ENCODE data around the gene CCL27. TPM values are rescaled to one million over a fixed set of nuclear protein-coding genes. Genes with fewer than 3 reads are reported as not detected.

The CCL27 gene
- total RNA-seq, 1 experiment from 2014 or later: not detected

GRCh38 chr9:34627716-34628655 is 34.5 kb downstream of the CCL27 start:
- no peak for DNase-seq (ENCODE audit: low read depth)

GRCh38 chr9:34625186-34625486 is 37.3 kb downstream of the CCL27 start:
- no peak for DNase-seq (ENCODE audit: low read depth)

GRCh38 chr9:34624475-34625185 is 37.8 kb downstream of the CCL27 start:
- DNase-seq (ENCODE audit: low read depth): no peak

- DNase-seq (ENCODE audit: low read depth): no peak
Observed at GRCh38 chr9:34623374-34624235, 38.9 kb downstream of the CCL27 start.

GRCh38 chr9:34620061-34620994 is 42.1 kb downstream of the CCL27 start, which contains the start of gene DCTN3:
Gene DCTN3, minus strand, starts transcription at chr9:34620495. Its CDS starts 31 bp downstream, at chr9:34620464.
- peak; percentile 93 for DNase-seq (ENCODE audit: low read depth)

- DNase-seq (ENCODE audit: low read depth): no peak
Observed at GRCh38 chr9:34615132-34615531, 47.3 kb downstream of the CCL27 start.

- DNase-seq (ENCODE audit: low read depth): peak; percentile 72
Observed at GRCh38 chr9:34612788-34613390, 49.6 kb downstream of the CCL27 start.

Other genes starting within 250 kb of the CCL27 start
- gene FAM219A, start 204.1 kb downstream of the CCL27 start, total RNA-seq (2014; rRNA removed; shearing (Covaris generic)): 10.7 and 11.2 TPM in 2 replicates
- gene DNAI1, start 203.9 kb downstream of the CCL27 start, total RNA-seq (2014; rRNA removed; shearing (Covaris generic)): not detected in 2 replicates
- 0.29 and 0.48 TPM in 2 replicates for gene ENHO, start 139.7 kb downstream of the CCL27 start, total RNA-seq (2014; rRNA removed; shearing (Covaris generic))
- gene CNTFR, start 72.9 kb downstream of the CCL27 start, total RNA-seq (2014; rRNA removed; shearing (Covaris generic)): not detected in 2 replicates
- 27.6 and 37.6 TPM in 2 replicates for gene RPP25L, start 50.6 kb downstream of the CCL27 start, total RNA-seq (2014; rRNA removed; shearing (Covaris generic))
- gene DCTN3, start 42.2 kb downstream of the CCL27 start, total RNA-seq (2014; rRNA removed; shearing (Covaris generic)): 213 and 217 TPM in 2 replicates
- gene ARID3C, start 33.6 kb downstream of the CCL27 start, total RNA-seq (2014; rRNA removed; shearing (Covaris generic)): not detected in 2 replicates
- 69.6 and 93.2 TPM in 2 replicates for gene SIGMAR1, start 24.9 kb downstream of the CCL27 start, total RNA-seq (2014; rRNA removed; shearing (Covaris generic))
- gene GALT, start 16.0 kb downstream of the CCL27 start, total RNA-seq (2014; rRNA removed; shearing (Covaris generic)): 12.6 and 16.7 TPM in 2 replicates
- 0.59 and 0.72 TPM in 2 replicates for gene IL11RA, start 10.5 kb downstream of the CCL27 start, total RNA-seq (2014; rRNA removed; shearing (Covaris generic))
- gene CCL19, start 28.6 kb upstream of the CCL27 start, total RNA-seq (2014; rRNA removed; shearing (Covaris generic)): not detected in 2 replicates
- gene CCL21, start 47.5 kb upstream of the CCL27 start, total RNA-seq (2014; rRNA removed; shearing (Covaris generic)): not detected in 2 replicates